GM10847 (cell line): ENCODE results near the gene SP3.

Source experiments
- POLR2A ChIP-seq: IDR thresholded peaks from 2 replicates; pipeline ENCODE4 v1.6.1; 2011; ENCODE audit not compliant: insufficient read length; ENCODE audit errors: extremely low read depth

The SP3 gene

GRCh38 chr2:174002679-174003078 lies 37.5 kb upstream of the SP3 start:
- no peak for TF ChIP-seq POLR2A

- TF ChIP-seq POLR2A: no peak
Measured at GRCh38 chr2:174001107-174001506, 35.9 kb upstream of the SP3 start.

DNA sequence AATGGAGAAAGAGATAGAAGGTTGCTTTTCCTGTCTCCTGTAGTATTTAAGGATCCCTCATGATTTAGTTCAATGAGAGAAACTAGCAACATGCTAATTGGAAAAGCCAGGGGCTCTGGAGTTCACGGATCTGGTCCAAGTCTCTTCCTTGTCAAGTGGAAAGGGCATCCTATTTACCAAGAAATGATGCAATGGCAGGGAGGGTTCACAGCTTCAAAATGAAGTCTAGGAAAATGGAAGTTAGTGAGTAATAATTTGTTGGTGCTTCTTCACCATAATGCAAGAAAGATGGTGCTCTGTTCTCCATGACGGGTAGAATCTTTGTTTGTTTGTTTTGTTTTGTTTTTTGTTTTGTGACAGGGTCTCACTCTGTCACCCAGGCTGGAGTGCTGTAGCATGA lies 34.6 kb upstream of the SP3 start:
- TF ChIP-seq POLR2A: no peak

DNA sequence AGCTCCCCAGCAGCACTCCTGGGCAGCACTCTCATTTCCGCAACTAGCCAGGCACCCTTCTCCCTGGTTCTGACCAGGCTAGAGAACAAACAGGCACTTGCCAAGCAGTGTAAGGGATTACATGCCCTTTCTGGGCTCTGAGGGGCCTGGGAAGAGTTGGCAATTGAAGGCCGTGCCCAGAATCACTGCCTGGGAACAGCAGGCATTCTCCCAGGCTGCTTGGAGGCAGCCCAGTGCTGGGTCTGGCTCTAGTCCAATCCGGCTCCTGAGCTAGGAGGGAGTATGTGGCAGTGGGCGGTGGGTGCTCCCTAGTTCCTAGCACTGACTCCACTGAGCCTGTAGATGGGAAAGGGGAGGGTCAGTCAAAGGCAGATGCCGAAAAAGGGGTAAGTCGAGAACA lies 34.1 kb upstream of the SP3 start:
- no peak for TF ChIP-seq POLR2A

DNA sequence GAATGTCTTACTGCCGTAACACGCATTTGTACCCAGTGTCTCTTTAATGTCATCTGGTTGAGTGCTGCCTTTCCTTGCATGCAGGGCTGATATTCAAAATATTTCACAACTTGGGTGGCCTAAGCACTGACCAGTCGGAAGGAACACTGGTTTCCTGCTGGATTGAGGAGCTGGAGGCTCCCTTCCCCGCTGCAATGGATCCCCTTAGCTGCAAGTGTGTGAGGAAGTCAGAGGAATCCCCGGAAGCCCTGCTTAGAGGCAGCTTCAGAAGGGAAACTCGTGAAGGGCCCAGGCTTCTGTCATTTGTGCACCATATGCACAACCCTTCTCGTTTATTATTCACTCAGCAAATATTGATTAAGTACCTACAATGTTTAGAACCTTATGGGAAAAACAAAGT lies 33.2 kb upstream of the SP3 start:
- TF ChIP-seq POLR2A: no peak

DNA sequence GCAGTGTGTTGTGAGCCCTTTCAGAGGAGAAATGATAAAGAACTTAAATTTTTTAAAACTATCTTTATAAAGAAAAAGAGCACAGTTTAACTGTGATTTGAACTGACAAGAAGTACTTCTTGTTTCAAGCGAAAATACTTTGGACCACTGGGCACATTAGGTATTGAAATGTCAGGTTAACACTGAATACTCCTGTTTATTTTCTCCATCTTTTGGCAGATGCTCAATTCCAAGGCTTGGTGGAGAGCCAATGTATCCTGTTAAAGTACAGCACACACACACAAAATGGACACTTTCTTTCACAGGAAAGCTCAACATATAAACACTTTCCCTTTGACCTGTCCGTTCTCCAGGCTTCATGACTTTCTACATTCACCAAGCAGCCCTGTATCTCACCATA lies 32.6 kb upstream of the SP3 start:
- no peak for TF ChIP-seq POLR2A

- no peak for TF ChIP-seq POLR2A
Measured at GRCh38 chr2:173997269-173997668, 32.1 kb upstream of the SP3 start.

GRCh38 chr2:173996766-173997165 lies 31.6 kb upstream of the SP3 start:
- no peak for TF ChIP-seq POLR2A

- no peak for TF ChIP-seq POLR2A
Measured at GRCh38 chr2:173993459-173993858, 28.3 kb upstream of the SP3 start.

DNA sequence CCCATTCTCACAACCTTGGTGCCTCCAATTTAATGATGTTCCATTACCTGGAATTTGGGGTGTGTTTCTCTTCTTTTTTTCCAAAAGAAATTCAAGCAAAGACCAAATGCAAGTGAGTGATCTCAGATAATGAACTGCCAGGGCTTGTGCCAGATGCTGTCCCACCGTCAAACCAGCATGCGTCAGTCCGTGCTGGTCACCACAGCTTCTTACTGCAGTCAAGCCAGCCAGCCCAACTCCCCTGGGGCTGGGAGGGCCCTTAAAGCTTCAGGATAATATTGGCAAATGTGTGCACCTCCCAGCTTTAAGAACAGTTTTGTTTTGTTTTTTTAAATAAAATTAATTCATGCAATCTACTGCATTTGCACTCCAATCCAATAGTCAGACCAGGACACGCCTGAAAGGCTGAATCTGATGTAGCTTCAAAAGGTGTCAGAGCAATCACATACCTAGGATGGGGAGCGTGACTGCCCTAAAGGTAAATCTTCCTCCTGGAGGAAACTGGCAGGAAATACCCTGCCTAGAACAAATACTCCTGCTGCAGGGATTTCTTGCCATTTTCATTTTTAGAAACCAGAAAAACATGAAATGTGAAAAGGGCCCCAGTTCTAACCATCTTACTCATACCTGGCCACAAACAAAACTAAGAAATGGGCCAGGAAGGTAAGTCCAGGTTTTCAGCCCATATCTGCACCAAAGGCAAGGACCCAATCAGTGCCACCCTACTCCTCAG lies 26.8 kb upstream of the SP3 start:
- TF ChIP-seq POLR2A: no peak

- TF ChIP-seq POLR2A: no peak
Measured at GRCh38 chr2:173990970-173991819, 26.0 kb upstream of the SP3 start.

GRCh38 chr2:173990245-173990644 lies 25.1 kb upstream of the SP3 start:
- TF ChIP-seq POLR2A: no peak

DNA sequence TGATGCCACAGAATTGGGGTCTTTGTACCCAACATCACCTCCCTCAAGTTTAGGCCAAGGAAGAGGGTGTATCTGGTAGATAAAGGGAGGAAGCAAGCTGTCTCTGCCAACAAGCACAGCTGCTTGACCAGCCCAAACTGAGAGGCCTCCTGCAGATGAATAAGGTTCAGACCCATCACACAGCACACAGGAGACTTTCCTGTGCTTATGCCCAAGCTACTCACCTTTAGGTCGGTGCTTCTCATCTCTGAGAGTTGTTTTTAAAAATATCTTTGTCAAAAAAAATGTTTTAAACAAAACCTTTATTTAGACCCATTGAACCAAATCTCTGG lies 24.7 kb upstream of the SP3 start:
- TF ChIP-seq POLR2A: no peak

- TF ChIP-seq POLR2A: no peak
Measured at GRCh38 chr2:173989160-173989883, 24.1 kb upstream of the SP3 start.

GRCh38 chr2:173986805-173987204 lies 21.6 kb upstream of the SP3 start:
- TF ChIP-seq POLR2A: no peak

DNA sequence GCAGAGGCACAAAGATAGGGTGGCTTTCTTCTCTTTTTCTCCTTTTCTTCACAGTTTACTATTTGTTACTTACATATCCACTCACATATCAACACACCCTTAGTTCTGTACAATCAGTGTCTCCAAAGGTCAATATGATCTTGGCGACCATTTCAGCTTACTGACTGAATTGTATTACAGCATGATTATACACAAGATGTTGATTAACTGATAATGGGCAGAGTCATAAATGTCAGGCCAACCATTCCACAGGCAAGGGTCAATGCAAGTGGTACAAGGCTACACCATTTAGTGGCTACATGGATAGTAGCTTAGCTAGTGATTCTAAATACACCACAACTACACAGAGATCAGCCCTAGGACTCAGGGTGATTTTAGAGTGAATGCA lies 20.4 kb upstream of the SP3 start:
- TF ChIP-seq POLR2A: no peak
